Measurements from ENCODE around the gene CDK14. TPM values are rescaled to one million over a fixed set of nuclear protein-coding genes. Genes with fewer than 3 reads are reported as not detected.
"Not testable (repeated sequence)": the region's sequence is repeated elsewhere in the genome, so short reads cannot be mapped to it uniquely, and the experiment has no call there.

The CDK14 gene
- polyA plus RNA-seq, 1 donor from 2014 or later = 25.1 TPM

DNA sequence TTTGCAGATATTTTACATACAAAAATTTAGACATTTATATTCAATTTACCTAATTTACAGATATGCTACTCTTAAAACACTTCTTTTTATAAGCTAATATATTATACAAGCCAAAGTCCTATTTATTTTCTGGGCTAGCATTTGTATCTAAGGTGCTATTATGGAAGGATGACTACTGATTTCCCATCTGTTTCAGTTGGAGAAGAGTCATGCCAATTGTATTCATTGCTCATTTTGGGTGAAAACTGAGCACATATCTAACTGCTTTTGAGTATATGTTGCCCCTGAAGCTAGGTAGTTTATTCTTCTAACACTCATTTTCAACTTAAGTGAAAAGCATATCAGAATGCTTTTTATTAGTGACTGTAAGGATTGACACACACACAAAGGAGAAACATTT, 172.9 kb downstream of the CDK14 start:
- TF ChIP-seq RAD21 (conservative IDR thresholded peaks at IDR 0.05) (no peak), EZH2 (IDR thresholded peaks at IDR 0.05; ENCODE audit: borderline replicate concordance, insufficient read depth, low read length, poor library complexity, severe bottlenecking) (no peak), SMC3 (conservative IDR thresholded peaks at IDR 0.05; ENCODE audit: poor library complexity) (no peak), MXI1 (conservative IDR thresholded peaks at IDR 0.05; ENCODE audit: poor library complexity, severe bottlenecking) (no peak), TAF1 (IDR thresholded peaks at IDR 0.05; ENCODE audit: low read depth) (no peak), POLR2AphosphoS5 (IDR thresholded peaks at IDR 0.05) (no peak), EP300 (conservative IDR thresholded peaks at IDR 0.05; ENCODE audit: poor library complexity, severe bottlenecking) (no peak)
- TF ChIP-seq, protein P1, sequence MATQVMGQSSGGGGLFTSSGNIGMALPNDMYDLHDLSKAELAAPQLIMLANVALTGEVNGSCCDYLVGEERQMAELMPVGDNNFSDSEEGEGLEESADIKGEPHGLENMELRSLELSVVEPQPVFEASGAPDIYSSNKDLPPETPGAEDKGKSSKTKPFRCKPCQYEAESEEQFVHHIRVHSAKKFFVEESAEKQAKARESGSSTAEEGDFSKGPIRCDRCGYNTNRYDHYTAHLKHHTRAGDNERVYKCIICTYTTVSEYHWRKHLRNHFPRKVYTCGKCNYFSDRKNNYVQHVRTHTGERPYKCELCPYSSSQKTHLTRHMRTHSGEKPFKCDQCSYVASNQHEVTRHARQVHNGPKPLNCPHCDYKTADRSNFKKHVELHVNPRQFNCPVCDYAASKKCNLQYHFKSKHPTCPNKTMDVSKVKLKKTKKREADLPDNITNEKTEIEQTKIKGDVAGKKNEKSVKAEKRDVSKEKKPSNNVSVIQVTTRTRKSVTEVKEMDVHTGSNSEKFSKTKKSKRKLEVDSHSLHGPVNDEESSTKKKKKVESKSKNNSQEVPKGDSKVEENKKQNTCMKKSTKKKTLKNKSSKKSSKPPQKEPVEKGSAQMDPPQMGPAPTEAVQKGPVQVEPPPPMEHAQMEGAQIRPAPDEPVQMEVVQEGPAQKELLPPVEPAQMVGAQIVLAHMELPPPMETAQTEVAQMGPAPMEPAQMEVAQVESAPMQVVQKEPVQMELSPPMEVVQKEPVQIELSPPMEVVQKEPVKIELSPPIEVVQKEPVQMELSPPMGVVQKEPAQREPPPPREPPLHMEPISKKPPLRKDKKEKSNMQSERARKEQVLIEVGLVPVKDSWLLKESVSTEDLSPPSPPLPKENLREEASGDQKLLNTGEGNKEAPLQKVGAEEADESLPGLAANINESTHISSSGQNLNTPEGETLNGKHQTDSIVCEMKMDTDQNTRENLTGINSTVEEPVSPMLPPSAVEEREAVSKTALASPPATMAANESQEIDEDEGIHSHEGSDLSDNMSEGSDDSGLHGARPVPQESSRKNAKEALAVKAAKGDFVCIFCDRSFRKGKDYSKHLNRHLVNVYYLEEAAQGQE (IDR thresholded peaks at IDR 0.05; ENCODE audit: borderline replicate concordance) = no peak
- TF ChIP-seq, protein P2, sequence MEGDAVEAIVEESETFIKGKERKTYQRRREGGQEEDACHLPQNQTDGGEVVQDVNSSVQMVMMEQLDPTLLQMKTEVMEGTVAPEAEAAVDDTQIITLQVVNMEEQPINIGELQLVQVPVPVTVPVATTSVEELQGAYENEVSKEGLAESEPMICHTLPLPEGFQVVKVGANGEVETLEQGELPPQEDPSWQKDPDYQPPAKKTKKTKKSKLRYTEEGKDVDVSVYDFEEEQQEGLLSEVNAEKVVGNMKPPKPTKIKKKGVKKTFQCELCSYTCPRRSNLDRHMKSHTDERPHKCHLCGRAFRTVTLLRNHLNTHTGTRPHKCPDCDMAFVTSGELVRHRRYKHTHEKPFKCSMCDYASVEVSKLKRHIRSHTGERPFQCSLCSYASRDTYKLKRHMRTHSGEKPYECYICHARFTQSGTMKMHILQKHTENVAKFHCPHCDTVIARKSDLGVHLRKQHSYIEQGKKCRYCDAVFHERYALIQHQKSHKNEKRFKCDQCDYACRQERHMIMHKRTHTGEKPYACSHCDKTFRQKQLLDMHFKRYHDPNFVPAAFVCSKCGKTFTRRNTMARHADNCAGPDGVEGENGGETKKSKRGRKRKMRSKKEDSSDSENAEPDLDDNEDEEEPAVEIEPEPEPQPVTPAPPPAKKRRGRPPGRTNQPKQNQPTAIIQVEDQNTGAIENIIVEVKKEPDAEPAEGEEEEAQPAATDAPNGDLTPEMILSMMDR (IDR thresholded peaks at IDR 0.05; ENCODE audit: poor library complexity, severe bottlenecking) = no peak
- no peaks in the 10 kb centered on the region for H3F3A ChIP-seq (ENCODE audit: insufficient read depth, low read length, poor library complexity, severe bottlenecking)
- H3K9me2 ChIP-seq (ENCODE audit: insufficient read depth, low read length) = no peaks in the 10 kb centered on the region
- no peaks in the 10 kb centered on the region for H3K27me3 ChIP-seq (ENCODE audit: insufficient read depth, low read depth, low read length)
- H3K9ac ChIP-seq (ENCODE audit: low read length) = no peak overlapping the region
- no peak overlapping the region for H2AFZ ChIP-seq (ENCODE audit: low read depth, low read length)
- H3K9me3 ChIP-seq (ENCODE audit: low read length) = no peaks in the 10 kb centered on the region
- no peak overlapping the region for H3K4me2 ChIP-seq (ENCODE audit: low read length)
- H3K27ac ChIP-seq (ENCODE audit: low read length) = no peak overlapping the region
- H3K79me2 ChIP-seq (replicated peaks; ENCODE audit: insufficient read depth, low read length) = no peaks in the 10 kb centered on the region
- no peak overlapping the region for H3K4me3 ChIP-seq (ENCODE audit: low read length)
- H3K36me3 ChIP-seq (ENCODE audit: insufficient read depth, low read length) = no peaks in the 10 kb centered on the region
- no peaks in the 10 kb centered on the region for H4K20me1 ChIP-seq (ENCODE audit: insufficient read depth)

DNA sequence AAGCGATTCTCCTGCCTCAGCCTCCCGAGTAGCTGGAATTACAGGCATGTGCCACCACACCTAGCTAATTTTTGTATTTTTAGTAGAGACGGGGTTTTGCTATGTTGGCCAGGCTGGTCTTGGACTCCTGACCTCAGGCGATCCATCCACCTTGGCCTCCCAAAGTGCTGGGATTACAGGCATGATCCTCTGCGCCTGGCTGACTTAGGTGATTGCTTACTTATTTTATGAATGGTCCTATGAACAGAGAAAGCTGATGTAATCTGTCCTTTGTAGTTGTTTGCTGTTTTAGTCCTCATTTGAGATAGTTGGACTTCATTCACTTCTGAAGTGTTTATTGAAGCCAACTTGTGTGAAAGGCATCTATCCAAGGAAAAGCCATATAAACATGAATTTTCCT, 173.4 kb downstream of the CDK14 start:
- H3K36me3 ChIP-seq (ENCODE audit: insufficient read depth, low read length); H3K9ac ChIP-seq (ENCODE audit: low read length); H3K4me2 ChIP-seq (ENCODE audit: low read length); H3K27me3 ChIP-seq (ENCODE audit: insufficient read depth, low read depth, low read length); H3K4me3 ChIP-seq (ENCODE audit: low read length); H3K79me2 ChIP-seq (replicated peaks; ENCODE audit: insufficient read depth, low read length); H3K27ac ChIP-seq (ENCODE audit: low read length); H4K20me1 ChIP-seq (ENCODE audit: insufficient read depth); H3K9me3 ChIP-seq (ENCODE audit: low read length); H3K9me2 ChIP-seq (ENCODE audit: insufficient read depth, low read length); H3F3A ChIP-seq (ENCODE audit: insufficient read depth, low read length, poor library complexity, severe bottlenecking); H2AFZ ChIP-seq (ENCODE audit: low read depth, low read length): not testable (repeated sequence)

DNA sequence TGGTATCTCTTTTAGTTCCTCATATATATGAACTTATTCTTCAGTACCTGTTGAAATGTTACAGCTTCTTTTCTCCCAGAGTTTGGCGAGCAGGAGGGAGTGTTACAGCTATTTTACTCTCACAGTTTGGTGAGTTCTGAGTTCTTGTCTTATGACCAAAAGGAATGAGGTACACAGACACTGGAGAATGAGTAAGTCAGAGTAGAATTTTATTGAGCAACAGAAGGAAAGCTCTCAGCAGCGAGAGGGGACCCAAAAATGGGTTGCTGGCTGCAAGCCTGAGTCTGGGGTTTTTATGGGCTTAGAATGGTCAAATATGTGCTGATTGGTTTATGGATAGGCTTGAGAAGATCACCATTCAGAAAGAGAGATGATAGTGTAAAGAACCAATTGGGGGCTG, 175.2 kb downstream of the CDK14 start:
- no peaks in the 10 kb centered on the region for H3K36me3 ChIP-seq (ENCODE audit: insufficient read depth, low read length)
- H3K4me3 ChIP-seq (ENCODE audit: low read length) = no peak overlapping the region
- no peaks in the 10 kb centered on the region for H3K79me2 ChIP-seq (replicated peaks; ENCODE audit: insufficient read depth, low read length)
- no peak overlapping the region for H3K9ac ChIP-seq (ENCODE audit: low read length)
- H3K9me2 ChIP-seq (ENCODE audit: insufficient read depth, low read length) = no peaks in the 10 kb centered on the region
- no peak overlapping the region for H3K4me2 ChIP-seq (ENCODE audit: low read length)
- H3K9me3 ChIP-seq (ENCODE audit: low read length) = no peaks in the 10 kb centered on the region
- H3K27me3 ChIP-seq (ENCODE audit: insufficient read depth, low read depth, low read length) = no peaks in the 10 kb centered on the region
- TF ChIP-seq POLR2AphosphoS5 (IDR thresholded peaks at IDR 0.05) (no peak), TAF1 (IDR thresholded peaks at IDR 0.05; ENCODE audit: low read depth) (no peak), RAD21 (conservative IDR thresholded peaks at IDR 0.05) (no peak), EP300 (conservative IDR thresholded peaks at IDR 0.05; ENCODE audit: poor library complexity, severe bottlenecking) (no peak), EZH2 (IDR thresholded peaks at IDR 0.05; ENCODE audit: borderline replicate concordance, insufficient read depth, low read length, poor library complexity, severe bottlenecking) (no peak), SMC3 (conservative IDR thresholded peaks at IDR 0.05; ENCODE audit: poor library complexity) (no peak), MXI1 (conservative IDR thresholded peaks at IDR 0.05; ENCODE audit: poor library complexity, severe bottlenecking) (no peak)
- TF ChIP-seq, protein P2 (IDR thresholded peaks at IDR 0.05; ENCODE audit: poor library complexity, severe bottlenecking) = no peak
- TF ChIP-seq, protein P1 (IDR thresholded peaks at IDR 0.05; ENCODE audit: borderline replicate concordance) = no peak
- no peak overlapping the region for H2AFZ ChIP-seq (ENCODE audit: low read depth, low read length)
- no peak overlapping the region for H3K27ac ChIP-seq (ENCODE audit: low read length)
- H3F3A ChIP-seq (ENCODE audit: insufficient read depth, low read length, poor library complexity, severe bottlenecking) = no peaks in the 10 kb centered on the region
- no peaks in the 10 kb centered on the region for H4K20me1 ChIP-seq (ENCODE audit: insufficient read depth)
